GM18870 (cell line): ENCODE measurements around the gene CLK3.
"Not testable (repeated sequence)": the region's sequence is repeated elsewhere in the genome, so short reads cannot be mapped to it uniquely, and the experiment has no call there.

Experiments
- ATAC-seq: cut with Tn5 transposase; IDR thresholded peaks from one replicate; pipeline ENCODE4 v1.9.1; 2021; ENCODE audit warnings: moderate library complexity; ENCODE audit not compliant: unreplicated experiment

The CLK3 gene

GRCh38 chr15:74615508-74616365 lies at the start of gene CLK3:
Gene CLK3, plus strand, starts transcription at chr15:74615836. Its CDS starts 3,361 bp downstream, at chr15:74619197.
- ATAC-seq, result peak; percentile 53

DNA sequence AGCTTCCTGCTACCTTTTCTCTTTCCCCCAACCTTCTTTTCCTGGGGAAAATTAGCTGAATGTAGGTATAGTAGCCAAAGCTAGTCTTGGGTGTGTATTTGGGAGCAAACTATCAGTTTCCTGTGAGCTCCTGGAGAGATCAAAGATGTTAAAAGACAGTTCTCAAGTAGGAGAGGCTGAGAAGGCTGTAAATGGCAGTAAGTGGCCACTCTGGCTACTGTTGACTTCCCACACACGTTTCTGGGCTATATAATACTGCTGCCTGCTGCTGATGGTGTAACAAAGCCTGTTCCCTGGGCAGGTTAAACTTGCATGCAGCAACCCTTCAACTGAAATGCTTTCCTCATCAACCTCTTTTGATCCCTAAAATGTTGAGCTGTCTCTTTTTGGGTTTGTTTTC lies 47.0 kb upstream of the CLK3 start:
- no peak for ATAC-seq

- no peak for ATAC-seq
Observed at GRCh38 chr15:74569731-74570070, 45.9 kb upstream of the CLK3 start.

- no peak for ATAC-seq
Observed at GRCh38 chr15:74571191-74571590, 44.4 kb upstream of the CLK3 start.

GRCh38 chr15:74573987-74574386 lies 41.6 kb upstream of the CLK3 start:
- no peak for ATAC-seq

DNA sequence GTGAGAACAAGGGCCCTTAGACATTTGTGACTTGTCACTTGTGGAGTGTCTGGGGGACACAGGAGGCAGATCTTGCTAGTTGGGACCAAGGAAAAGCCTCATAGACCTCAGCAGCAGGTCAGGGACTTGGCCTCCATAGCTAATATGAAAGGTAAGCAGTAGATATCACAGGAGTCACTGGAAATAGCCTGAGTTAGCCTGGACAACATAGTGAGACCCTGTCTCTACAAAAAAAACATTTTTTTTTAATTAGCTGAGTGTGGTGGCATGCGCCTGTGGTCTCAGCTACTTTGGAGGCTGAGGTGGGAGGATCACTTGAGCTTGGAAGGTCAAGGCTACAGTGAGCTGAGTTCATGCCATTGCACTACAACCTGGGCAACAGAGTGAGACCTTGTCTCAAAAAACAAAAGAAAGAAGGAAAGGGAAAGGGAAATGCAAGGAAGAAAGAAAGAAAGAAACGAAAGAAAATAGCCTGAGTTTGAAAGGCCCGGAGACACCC lies 37.1 kb upstream of the CLK3 start:
- no peak for ATAC-seq

- ATAC-seq, result no peak
Observed at GRCh38 chr15:74579001-74579400, 36.6 kb upstream of the CLK3 start.

GRCh38 chr15:74580538-74581350 lies 34.9 kb upstream of the CLK3 start:
- ATAC-seq, result no peak

- no peak for ATAC-seq
Observed at GRCh38 chr15:74584204-74584603, 31.4 kb upstream of the CLK3 start.

- no peak for ATAC-seq
Observed at GRCh38 chr15:74584779-74585178, 30.9 kb upstream of the CLK3 start.

DNA sequence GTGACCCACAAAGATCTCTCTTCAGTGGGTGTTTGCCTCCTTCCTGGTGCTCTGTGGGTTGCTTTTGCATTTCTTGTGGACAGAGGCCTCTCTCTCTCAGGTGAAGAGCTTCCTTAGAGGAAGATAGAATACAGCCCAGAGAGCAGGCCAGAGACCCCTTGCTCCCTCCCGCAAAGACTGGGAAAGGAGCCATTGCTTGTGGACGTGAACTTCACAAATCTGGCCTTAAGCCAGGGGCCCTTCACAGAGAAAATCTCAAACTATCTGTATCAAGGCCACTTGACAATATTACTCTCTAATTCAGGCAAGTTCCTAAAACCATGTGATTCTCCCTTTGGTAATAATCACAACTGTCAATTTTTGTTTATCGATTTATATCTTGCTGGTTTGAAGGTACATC lies 30.4 kb upstream of the CLK3 start:
- no peak for ATAC-seq

GRCh38 chr15:74585857-74586256 lies 29.8 kb upstream of the CLK3 start:
- ATAC-seq, result no peak

GRCh38 chr15:74589826-74590225 lies 25.8 kb upstream of the CLK3 start:
- no peak for ATAC-seq

GRCh38 chr15:74592222-74592621 lies 23.4 kb upstream of the CLK3 start:
- ATAC-seq, result no peak

- no peak for ATAC-seq
Observed at GRCh38 chr15:74593122-74593521, 22.5 kb upstream of the CLK3 start.

GRCh38 chr15:74594455-74594854 lies 21.2 kb upstream of the CLK3 start:
- ATAC-seq, result no peak

GRCh38 chr15:74595271-74595670 lies 20.4 kb upstream of the CLK3 start:
- ATAC-seq, result no peak

GRCh38 chr15:74596736-74597135 lies 18.9 kb upstream of the CLK3 start:
- ATAC-seq, result not testable (repeated sequence)

GRCh38 chr15:74597146-74597705 lies 18.4 kb upstream of the CLK3 start:
- not testable (repeated sequence) for ATAC-seq

DNA sequence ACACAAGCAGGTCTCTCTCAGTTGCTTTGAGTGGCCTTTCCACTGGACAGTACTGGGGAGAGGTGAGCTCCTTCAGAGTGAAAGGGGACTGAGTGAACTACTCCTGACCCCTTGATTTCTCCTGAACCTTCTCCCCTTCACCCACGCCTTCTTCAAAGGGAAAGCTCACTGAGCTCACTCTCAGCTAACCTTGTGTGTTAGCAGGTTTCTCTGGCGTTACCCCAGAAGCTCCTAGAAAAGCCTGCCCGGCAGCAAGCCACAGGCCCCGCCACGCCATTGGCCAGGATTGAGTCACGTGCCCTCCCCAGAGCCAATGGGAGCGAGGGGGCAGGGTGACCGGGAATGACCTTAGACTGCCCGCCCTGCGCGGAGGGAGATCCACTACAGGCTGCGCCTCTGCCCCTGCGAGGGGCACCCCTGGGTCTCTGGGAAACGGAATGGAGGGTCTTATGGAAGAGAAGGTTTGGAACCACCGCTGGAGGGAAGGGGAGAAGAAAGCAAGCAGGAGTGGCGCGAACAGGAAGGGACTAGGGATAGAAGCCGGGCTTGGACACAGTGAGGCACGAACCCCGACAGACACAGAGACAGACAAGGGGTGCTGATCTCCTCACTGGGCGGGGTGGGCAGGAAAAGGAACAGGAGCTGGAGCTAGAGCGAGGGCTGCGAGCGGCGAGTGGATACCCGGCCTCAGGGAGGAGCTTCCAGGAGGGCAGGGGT lies 17.4 kb upstream of the CLK3 start:
- ATAC-seq, result peak; percentile 69

DNA sequence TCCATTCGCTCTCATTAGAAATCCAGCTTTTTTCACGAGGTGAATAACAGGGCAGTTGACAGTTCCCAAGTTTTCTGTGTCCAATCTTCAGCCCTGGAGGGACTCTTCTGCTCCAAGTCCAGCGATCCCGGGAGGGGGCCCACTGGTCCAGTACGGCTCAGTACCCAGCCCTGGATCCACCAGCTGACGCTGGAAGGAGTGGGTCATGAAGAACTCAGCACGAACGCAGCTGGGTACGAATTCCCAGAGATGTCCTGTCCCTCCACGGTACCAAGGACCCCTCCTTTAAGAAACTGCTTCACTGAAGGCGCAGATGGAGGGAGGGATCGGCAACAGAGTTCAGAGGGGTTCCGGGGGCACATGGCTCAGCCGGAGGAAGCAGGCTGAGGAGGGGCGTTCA lies 16.5 kb upstream of the CLK3 start:
- ATAC-seq, result no peak
